Calu3 (cell line): ENCODE results near the gene ERN1. TPM values are rescaled to one million over a fixed set of nuclear protein-coding genes. Genes with fewer than 3 reads are reported as not detected.

ENCODE experiments used
- BruUV-seq: library from RNA; stranded (reverse); fragments of 400-500 nt; replicated peaks from 2 replicates; lab custom pipeline; 2021; lab: Mats Ljungman, UMichigan
- CTCF ChIA-PET: fragments of 300-600 bp; sonication (Branson Sonifier 250); formaldehyde crosslinking; loops from one replicate; lab custom pipeline; 2022; ENCODE audit warnings: antibody characterized with exemption; lab: Charles Lee
- DNase-seq: peaks from one replicate; pipeline ENCODE4 v3.0.0; 2022
- H3K27ac Mint-ChIP-seq: one replicate; pipeline ENCODE4 v1.8.0; 2022; ENCODE audit warnings: mixed read lengths; ENCODE audit not compliant: unreplicated experiment
- H3K27me3 Mint-ChIP-seq: one replicate; pipeline ENCODE4 v1.8.0; 2022; ENCODE audit warnings: mixed read lengths; ENCODE audit not compliant: unreplicated experiment
- H3K36me3 Mint-ChIP-seq: one replicate; pipeline ENCODE4 v1.8.0; 2022; ENCODE audit warnings: mild to moderate bottlenecking, moderate library complexity, mixed read lengths; ENCODE audit not compliant: insufficient read depth, unreplicated experiment
- H3K4me1 Mint-ChIP-seq: one replicate; pipeline ENCODE4 v1.8.0; 2022; ENCODE audit warnings: mild to moderate bottlenecking, low read depth, mixed read lengths; ENCODE audit not compliant: unreplicated experiment
- H3K4me3 Mint-ChIP-seq: one replicate; pipeline ENCODE4 v1.8.0; 2022; ENCODE audit warnings: mild to moderate bottlenecking, low read depth, moderate library complexity, mixed read lengths; ENCODE audit not compliant: unreplicated experiment
- H3K9me3 Mint-ChIP-seq: one replicate; pipeline ENCODE4 v1.8.0; 2022; ENCODE audit warnings: low read depth, mixed read lengths; ENCODE audit not compliant: unreplicated experiment
- CTCF ChIP-seq: fragments of 200-600 bp; IDR thresholded peaks from one replicate; pipeline ENCODE4 v1.8.0; 2022; ENCODE audit warnings: antibody characterized with exemption; ENCODE audit not compliant: unreplicated experiment
- intact Hi-C: fragments of 100-400 bp; cut with micrococcal nuclease; formaldehyde crosslinking; loops from one replicate; pipeline ENCODE4 v1.10.0; 2022; ENCODE audit not compliant: unreplicated experiment
- total RNA-seq: library from RNA; stranded (reverse); gene quantifications from 2 replicates; pipeline ENCODE4 v1.2.3, GENCODE V29; 2022

Gene ERN1
- total RNA-seq, 1 experiment from 2014 or later = 16.5 TPM

DNA sequence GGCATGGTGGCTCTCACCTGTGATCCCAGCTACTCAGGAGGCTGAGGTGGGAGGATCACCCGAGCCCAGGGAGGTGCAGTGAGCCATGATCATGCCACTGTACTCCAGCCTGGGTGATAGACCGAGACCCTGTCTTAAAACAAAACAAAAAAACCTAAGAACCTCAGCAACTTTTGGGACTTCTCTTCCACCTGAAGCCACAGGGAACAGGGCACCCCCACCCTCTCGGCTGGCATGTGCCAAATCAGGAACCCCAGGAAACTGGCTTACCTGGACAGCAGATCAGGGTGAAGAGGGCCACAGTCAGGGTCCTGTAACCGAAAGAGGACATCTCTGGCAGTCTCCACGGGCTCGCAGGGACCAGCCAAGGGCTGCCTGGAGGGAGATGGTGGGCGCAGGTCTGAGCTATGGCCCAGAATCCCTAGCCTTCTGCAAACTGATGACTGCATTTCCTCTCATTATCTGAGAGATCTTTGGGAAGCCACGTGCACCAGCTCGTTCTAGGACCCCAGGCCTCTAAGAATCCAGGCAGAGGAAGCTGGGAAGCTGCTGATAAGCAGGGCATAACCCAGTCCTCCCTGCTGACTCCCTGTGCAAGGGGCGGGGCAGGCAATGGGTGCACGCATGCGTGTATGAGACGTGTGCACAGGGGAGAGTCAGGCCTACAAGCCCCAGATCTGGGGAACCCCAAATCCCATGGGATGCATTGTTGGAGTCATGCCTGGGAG is 123.4 kb downstream of the ERN1 start:
- no peak for TF ChIP-seq CTCF
- Mint-ChIP-seq H3K27ac (no peak overlapping the region), H3K4me3 (no peak overlapping the region), H3K36me3 (peaks cover 6% of the 10 kb centered on the region), H3K27me3 (no peaks in the 10 kb centered on the region), H3K9me3 (no peaks in the 10 kb centered on the region), H3K4me1 (peaks cover 20% of the 10 kb centered on the region)
- CTCF ChIA-PET = interaction anchor here (1.0 to 1.1 kb wide), 2 partner anchors 56 to 60 kb away, joined by 3 read pairs; no protein-coding TSS in a partner anchor
- DNase-seq = no peak
- intact Hi-C loops = no loop called here
- no TSS peak for BruUV-seq

DNA sequence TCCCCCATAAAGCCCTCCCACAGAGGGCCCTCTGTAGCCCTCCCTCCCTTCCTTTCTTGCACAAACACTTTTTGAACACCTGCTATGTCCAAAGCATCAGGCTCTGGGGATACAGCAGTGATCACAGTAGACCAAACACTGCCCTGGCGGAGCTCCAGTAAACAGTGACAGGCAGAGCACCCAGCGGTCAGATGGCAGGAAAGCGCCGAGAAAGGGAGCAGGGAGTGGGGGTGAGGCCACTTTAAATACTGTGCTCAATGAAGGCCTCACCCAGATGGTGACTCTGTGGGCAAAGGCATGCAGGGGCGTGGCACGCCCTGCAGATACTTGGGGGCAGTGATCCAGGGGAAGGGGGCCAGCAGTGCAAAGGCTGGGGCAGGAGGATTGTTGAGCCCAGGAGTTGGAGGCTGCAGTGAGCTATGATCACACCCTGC is 124.2 kb downstream of the ERN1 start:
- H3K4me1 Mint-ChIP-seq = peaks cover 20% of the 10 kb centered on the region
- H3K27ac Mint-ChIP-seq = no peak overlapping the region
- CTCF ChIA-PET = interaction anchor here (1.0 to 1.1 kb wide), 2 partner anchors 55 to 59 kb away, joined by 3 read pairs; no protein-coding TSS in a partner anchor
- DNase-seq = peak; percentile 53
- no TSS peak for BruUV-seq
- no peaks in the 10 kb centered on the region for H3K27me3 Mint-ChIP-seq
- H3K4me3 Mint-ChIP-seq = no peak overlapping the region
- intact Hi-C loops = no loop called here
- no peak for TF ChIP-seq CTCF
- H3K9me3 Mint-ChIP-seq = no peaks in the 10 kb centered on the region
- peaks cover 6% of the 10 kb centered on the region for H3K36me3 Mint-ChIP-seq

- CTCF ChIA-PET = interaction anchor here (1.0 to 1.1 kb wide), 2 partner anchors 54 to 59 kb away, joined by 3 read pairs; no protein-coding TSS in a partner anchor
Measured at GRCh38 chr17:64004903-64005733, 124.8 kb downstream of the ERN1 start.

More at GRCh38 chr17:64004903-64005733, 124.8 kb downstream of the ERN1 start:
- Mint-ChIP-seq H3K4me1 (peaks cover 20% of the 10 kb centered on the region), H3K27me3 (peaks cover 2% of the 10 kb centered on the region), H3K27ac (no peak overlapping the region), H3K36me3 (peaks cover 6% of the 10 kb centered on the region), H3K9me3 (no peaks in the 10 kb centered on the region), H3K4me3 (no peak overlapping the region)
- no TSS peak for BruUV-seq
- TF ChIP-seq CTCF = no peak
- intact Hi-C loops = no loop called here
- no peak for DNase-seq
